ENCODE measurements around the gene SLX9. TPM values are rescaled to one million over a fixed set of nuclear protein-coding genes. Genes with fewer than 3 reads are reported as not detected.

Gene SLX9
- total RNA-seq, 4 donors from 2014 or later, result 20.8 to 59.3 (median 27.6) TPM

DNA sequence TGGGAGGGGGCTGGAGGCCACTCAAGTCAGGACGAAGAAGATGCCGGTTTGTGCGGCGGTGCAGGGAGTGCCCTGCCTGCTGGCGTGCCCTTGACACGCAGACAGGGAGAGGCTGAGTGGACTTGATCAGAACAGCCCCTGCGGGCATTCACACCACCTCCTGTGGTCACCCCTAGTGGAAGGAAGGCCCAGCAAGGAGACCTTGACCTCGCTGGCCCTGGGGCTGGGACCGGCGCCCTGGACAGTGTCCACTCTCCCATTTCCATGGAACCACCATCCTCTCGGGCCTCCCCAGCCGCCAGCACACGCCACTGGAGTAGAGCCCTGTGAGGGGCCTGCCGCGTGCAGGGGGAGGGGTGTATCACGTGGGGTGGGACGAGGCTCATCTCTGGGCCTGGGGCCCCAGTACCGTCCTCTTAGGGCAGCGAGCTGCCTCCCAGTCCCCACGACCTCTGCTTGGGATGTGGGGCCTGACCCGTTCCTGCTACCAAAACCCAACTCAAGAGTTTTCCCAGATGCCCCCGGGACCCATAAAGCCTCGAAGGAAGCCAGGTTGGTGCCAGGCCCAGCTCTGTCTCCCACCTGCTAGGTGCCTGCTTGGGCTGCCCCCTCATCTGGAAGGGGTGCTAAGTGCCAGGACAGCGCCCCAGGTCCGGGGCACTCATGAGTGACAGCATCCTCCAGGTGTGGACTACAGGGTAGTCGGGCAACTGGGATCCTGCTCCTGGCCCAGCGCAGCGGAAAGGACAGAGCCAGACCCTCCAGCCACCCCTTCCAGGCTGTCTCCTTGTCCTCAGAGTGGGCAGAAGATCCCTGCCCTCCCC is 62.8 kb downstream of the SLX9 start:
- H3K27ac ChIP-seq (replicated peaks in 1 of 4), result peak overlapping the region; percentile 74 to 79 (median 78)
- H3K4me1 ChIP-seq, result peaks cover 16 to 71% (median 58%) of the 10 kb centered on the region in 4 donors
- intact Hi-C loops (cut with DNase I), result no loop called here
- H3K9me3 ChIP-seq, result no peaks in the 10 kb centered on the region
- 90% methylated on average over 10 of the region's 28 CpGs for WGBS
- H3K4me3 ChIP-seq, result no peak overlapping the region
- H3K27me3 ChIP-seq, result no peaks in the 10 kb centered on the region
- TF ChIP-seq EP300 (IDR thresholded peaks at IDR 0.05) (no peak), POLR2AphosphoS5 (IDR thresholded peaks at IDR 0.05) (no peak), POLR2A (IDR thresholded peaks at IDR 0.05; ENCODE audit: low read depth) (no peak)
- TF ChIP-seq, protein P1, sequence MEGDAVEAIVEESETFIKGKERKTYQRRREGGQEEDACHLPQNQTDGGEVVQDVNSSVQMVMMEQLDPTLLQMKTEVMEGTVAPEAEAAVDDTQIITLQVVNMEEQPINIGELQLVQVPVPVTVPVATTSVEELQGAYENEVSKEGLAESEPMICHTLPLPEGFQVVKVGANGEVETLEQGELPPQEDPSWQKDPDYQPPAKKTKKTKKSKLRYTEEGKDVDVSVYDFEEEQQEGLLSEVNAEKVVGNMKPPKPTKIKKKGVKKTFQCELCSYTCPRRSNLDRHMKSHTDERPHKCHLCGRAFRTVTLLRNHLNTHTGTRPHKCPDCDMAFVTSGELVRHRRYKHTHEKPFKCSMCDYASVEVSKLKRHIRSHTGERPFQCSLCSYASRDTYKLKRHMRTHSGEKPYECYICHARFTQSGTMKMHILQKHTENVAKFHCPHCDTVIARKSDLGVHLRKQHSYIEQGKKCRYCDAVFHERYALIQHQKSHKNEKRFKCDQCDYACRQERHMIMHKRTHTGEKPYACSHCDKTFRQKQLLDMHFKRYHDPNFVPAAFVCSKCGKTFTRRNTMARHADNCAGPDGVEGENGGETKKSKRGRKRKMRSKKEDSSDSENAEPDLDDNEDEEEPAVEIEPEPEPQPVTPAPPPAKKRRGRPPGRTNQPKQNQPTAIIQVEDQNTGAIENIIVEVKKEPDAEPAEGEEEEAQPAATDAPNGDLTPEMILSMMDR (IDR thresholded peaks at IDR 0.05), result no peak
- no peaks in the 10 kb centered on the region for H3K36me3 ChIP-seq
- DNase-seq (ENCODE audit: extremely low spot score), result no peak

DNA sequence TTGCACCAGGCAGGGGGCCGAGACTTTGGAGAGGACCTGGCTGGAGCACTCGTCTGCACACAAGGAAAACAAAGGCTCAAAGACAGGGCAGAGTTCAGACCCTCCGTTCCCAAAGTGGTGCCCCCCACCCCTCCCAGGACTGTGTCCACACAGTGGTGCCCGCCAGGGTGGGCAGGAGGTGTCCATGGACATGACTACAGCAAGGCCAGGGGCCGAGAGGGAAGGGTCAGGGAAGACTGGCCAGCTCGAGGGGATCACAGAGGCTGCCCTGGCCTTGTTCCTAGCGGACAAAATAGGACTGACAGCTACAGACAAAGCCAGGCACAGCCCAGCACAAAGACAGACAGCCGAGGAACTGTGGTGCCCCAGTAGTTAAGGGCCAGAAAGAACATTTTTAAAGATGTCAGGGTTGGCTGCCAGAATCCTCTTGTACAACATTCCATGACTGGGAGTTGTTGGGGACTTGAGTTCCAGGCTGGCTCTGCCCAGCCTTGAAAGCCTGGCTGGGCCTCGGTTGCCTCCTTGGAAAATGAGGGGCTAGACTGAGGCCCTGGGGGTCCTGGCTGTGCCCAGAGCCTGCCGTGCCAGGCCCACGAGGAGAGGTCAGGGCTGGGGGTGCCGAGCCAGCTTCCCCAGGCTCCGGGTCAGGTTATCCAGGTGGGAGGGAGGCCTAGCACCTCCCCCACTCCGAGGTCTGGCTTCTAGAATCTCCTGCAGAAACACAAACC is 63.7 kb downstream of the SLX9 start:
- Histone ChIP-seq H3K27ac (replicated peaks in 1 of 4) (peak overlapping the region; percentile 74 to 79 (median 78)), H3K9me3 (no peaks in the 10 kb centered on the region), H3K36me3 (no peaks in the 10 kb centered on the region), H3K4me3 (no peak overlapping the region), H3K4me1 (peaks cover 16 to 62% (median 53%) of the 10 kb centered on the region in 4 donors), H3K27me3 (no peaks in the 10 kb centered on the region)
- 56% methylated on average over 7 of the region's 14 CpGs for WGBS
- TF ChIP-seq, protein P1 (IDR thresholded peaks at IDR 0.05), result peak in 1 of 3 experiments; percentile 45
- TF ChIP-seq POLR2AphosphoS5 (IDR thresholded peaks at IDR 0.05) (peak; percentile 28 to 32), EP300 (IDR thresholded peaks at IDR 0.05) (no peak)
- intact Hi-C loops (cut with DNase I), result no loop called here
- no peak for DNase-seq (ENCODE audit: extremely low spot score)

DNA sequence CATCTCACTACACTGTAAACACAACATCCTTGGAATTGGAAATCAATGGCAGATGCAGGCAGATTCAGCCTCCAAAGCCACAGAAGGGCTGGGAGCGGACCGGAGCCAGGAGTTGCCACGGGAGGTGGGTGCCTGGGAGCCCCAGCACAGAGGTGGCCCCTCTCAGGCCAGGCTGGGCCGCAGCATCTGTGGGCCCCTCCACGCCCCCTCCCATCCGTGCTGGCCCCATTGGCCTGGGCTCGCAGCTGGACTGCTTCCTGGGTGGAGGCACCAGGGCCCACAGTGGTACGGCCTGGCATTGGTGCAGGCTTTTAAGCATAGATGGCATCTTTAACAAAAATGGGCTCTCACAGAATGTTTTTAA is 64.2 kb downstream of the SLX9 start:
- peaks cover 16 to 57% (median 50%) of the 10 kb centered on the region in 4 donors for H3K4me1 ChIP-seq
- intact Hi-C loops (cut with DNase I), result no loop called here
- 89% methylated on average over 7 of the region's 8 CpGs for WGBS
- DNase-seq (ENCODE audit: extremely low spot score), result no peak
- H3K4me3 ChIP-seq, result no peak overlapping the region
- peak overlapping the region; percentile 74 to 79 (median 78) for H3K27ac ChIP-seq (replicated peaks in 1 of 4)
- TF ChIP-seq EP300 (IDR thresholded peaks at IDR 0.05) (no peak), POLR2A (IDR thresholded peaks at IDR 0.05; ENCODE audit: low read depth) (no peak)
- H3K9me3 ChIP-seq, result no peaks in the 10 kb centered on the region
- no peaks in the 10 kb centered on the region for H3K27me3 ChIP-seq
- no peaks in the 10 kb centered on the region for H3K36me3 ChIP-seq

DNA sequence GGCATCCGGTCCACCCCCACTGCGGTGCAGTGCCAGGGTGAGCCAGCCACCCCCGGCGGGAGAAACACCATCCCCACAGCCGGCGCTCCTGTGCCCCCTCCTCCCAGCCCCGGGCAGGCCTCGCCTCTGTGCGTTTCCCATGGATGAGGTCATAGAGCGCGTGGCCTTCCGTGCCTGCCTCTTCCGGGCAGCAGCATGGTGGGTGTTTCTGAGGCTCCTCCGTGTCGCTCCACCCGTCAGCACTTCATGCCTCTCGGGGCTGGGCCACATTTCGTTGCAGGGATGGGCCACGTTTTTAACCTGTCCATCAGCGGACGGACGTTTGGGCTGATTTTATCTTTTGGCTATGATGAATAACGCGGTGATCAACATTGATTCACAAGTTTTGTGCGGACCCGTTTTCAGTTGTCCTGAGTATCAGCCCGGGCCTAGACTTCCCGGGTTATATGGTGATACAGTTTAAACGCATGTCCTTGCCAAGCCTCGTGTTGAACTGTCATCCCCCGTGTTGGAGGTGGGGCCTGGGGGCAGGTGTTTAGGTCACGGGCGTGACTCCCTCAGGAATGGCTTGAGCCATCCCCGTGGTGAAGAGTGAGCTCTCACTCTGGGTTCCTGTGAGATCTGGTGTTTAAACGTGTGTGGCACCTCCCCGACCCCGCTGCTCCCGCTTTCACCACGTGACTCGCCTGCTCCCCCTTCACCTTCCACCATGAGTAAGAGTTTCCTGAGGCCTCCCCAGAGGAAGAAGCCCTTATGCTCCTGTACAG is 64.8 kb downstream of the SLX9 start:
- no peak for DNase-seq (ENCODE audit: extremely low spot score)
- Histone ChIP-seq H3K27ac (replicated peaks in 1 of 4) (peak overlapping the region in 3 of 4 donors; percentile 74 to 79 (median 79)), H3K4me3 (no peak overlapping the region), H3K36me3 (no peaks in the 10 kb centered on the region), H3K9me3 (no peaks in the 10 kb centered on the region), H3K4me1 (peaks cover 16 to 52% (median 47%) of the 10 kb centered on the region in 4 donors), H3K27me3 (no peaks in the 10 kb centered on the region)
- intact Hi-C loops (cut with DNase I), result no loop called here
- WGBS, result 90% methylated on average over 37 of the region's 40 CpGs
- TF ChIP-seq, protein P1 (IDR thresholded peaks at IDR 0.05), result no peak
- no peak for TF ChIP-seq POLR2AphosphoS5 (IDR thresholded peaks at IDR 0.05)
- TF ChIP-seq POLR2A (IDR thresholded peaks at IDR 0.05; ENCODE audit: low read depth), result no peak
- no peak for TF ChIP-seq EP300 (IDR thresholded peaks at IDR 0.05)

Measured in esophagus muscularis mucosa (tissue), 4 donors.